Duodenal mucosa (tissue), 2 donors: ENCODE data around the gene NPAS4.

ENCODE experiments used
- H3K27ac ChIP-seq: one replicate; pipeline ENCODE4 v1.7.0; 2013; ENCODE audit warnings: low read depth, low read length
- H3K27me3 ChIP-seq, 2 donors: one replicate each; pipeline ENCODE4 v1.7.0; 2013; ENCODE audit warnings: low read length in 2 of 2, control low read depth in 1 of 2; ENCODE audit not compliant: insufficient read depth in 2 of 2, control insufficient read depth in 1 of 2
- H3K36me3 ChIP-seq, 2 donors: one replicate each; pipeline ENCODE4 v1.7.0; 2013; ENCODE audit warnings: low read length in 2 of 2, control low read depth in 1 of 2; ENCODE audit not compliant: insufficient read depth in 2 of 2, control insufficient read depth in 1 of 2
- H3K4me1 ChIP-seq, 2 donors: one replicate each; pipeline ENCODE4 v1.7.0; 2013; ENCODE audit warnings: low read length in 2 of 2, control low read depth in 1 of 2; ENCODE audit not compliant: insufficient read depth in 2 of 2, control insufficient read depth in 1 of 2
- H3K4me3 ChIP-seq, 2 donors: one replicate each; pipeline ENCODE4 v1.7.0; 2013; ENCODE audit warnings: low read length in 2 of 2, low read depth in 1 of 2
- H3K9ac ChIP-seq, 2 donors: one replicate each; pipeline ENCODE4 v1.7.0; 2013; ENCODE audit warnings: low read length in 2 of 2, low read depth in 1 of 2
- H3K9me3 ChIP-seq, 2 donors: one replicate each; pipeline ENCODE4 v1.7.0; 2013; ENCODE audit warnings: low read length in 2 of 2, control low read depth in 1 of 2; ENCODE audit not compliant: control insufficient read depth in 1 of 2

NPAS4 gene

GRCh38 chr11:66393954-66394353 lies 26.9 kb upstream of the NPAS4 start:
- no peak overlapping the region for H3K9ac ChIP-seq
- H3K9me3 ChIP-seq: no peaks in the 10 kb centered on the region
- no peak overlapping the region for H3K27ac ChIP-seq

GRCh38 chr11:66407651-66408050 lies 13.2 kb upstream of the NPAS4 start:
- Histone ChIP-seq H3K4me3 (no peak overlapping the region), H3K4me1 (no peaks in the 10 kb centered on the region), H3K9me3 (no peaks in the 10 kb centered on the region), H3K27me3 (peaks cover 10 to 19% of the 10 kb centered on the region in 2 donors), H3K9ac (no peak overlapping the region), H3K27ac (no peak overlapping the region), H3K36me3 (no peaks in the 10 kb centered on the region)

More at GRCh38 chr11:66393954-66394353, 26.9 kb upstream of the NPAS4 start:
- H3K27me3 ChIP-seq: no peaks in the 10 kb centered on the region
- no peak overlapping the region for H3K4me3 ChIP-seq
- no peaks in the 10 kb centered on the region for H3K4me1 ChIP-seq
- H3K36me3 ChIP-seq: no peaks in the 10 kb centered on the region

GRCh38 chr11:66408488-66409214 lies 12.2 kb upstream of the NPAS4 start:
- peak overlapping the region; percentile 18 for H3K27ac ChIP-seq
- H3K4me1 ChIP-seq: no peaks in the 10 kb centered on the region
- H3K4me3 ChIP-seq: peak overlapping the region; percentile 40 to 43

GRCh38 chr11:66409226-66409625 lies 11.6 kb upstream of the NPAS4 start:
- Histone ChIP-seq H3K4me1 (no peaks in the 10 kb centered on the region), H3K27ac (no peak overlapping the region), H3K9me3 (no peaks in the 10 kb centered on the region), H3K9ac (no peak overlapping the region), H3K4me3 (no peak overlapping the region), H3K27me3 (peaks cover 5 to 21% of the 10 kb centered on the region in 2 donors), H3K36me3 (no peaks in the 10 kb centered on the region)

More at GRCh38 chr11:66408488-66409214, 12.2 kb upstream of the NPAS4 start:
- H3K9ac ChIP-seq: no peak overlapping the region
- H3K36me3 ChIP-seq: no peaks in the 10 kb centered on the region
- H3K27me3 ChIP-seq: peaks cover 7 to 20% of the 10 kb centered on the region in 2 donors
- H3K9me3 ChIP-seq: no peaks in the 10 kb centered on the region

GRCh38 chr11:66410191-66410590 lies 10.6 kb upstream of the NPAS4 start:
- H3K27me3 ChIP-seq: peaks cover 5 to 23% of the 10 kb centered on the region in 2 donors
- no peak overlapping the region for H3K9ac ChIP-seq

GRCh38 chr11:66411323-66411722 lies 9.5 kb upstream of the NPAS4 start:
- Histone ChIP-seq H3K27me3 (peaks cover 5 to 24% of the 10 kb centered on the region in 2 donors), H3K27ac (no peak overlapping the region), H3K4me1 (no peaks in the 10 kb centered on the region), H3K9ac (no peak overlapping the region), H3K4me3 (no peak overlapping the region), H3K9me3 (no peaks in the 10 kb centered on the region), H3K36me3 (no peaks in the 10 kb centered on the region)

More at GRCh38 chr11:66410191-66410590, 10.6 kb upstream of the NPAS4 start:
- Histone ChIP-seq H3K4me3 (no peak overlapping the region), H3K4me1 (no peaks in the 10 kb centered on the region), H3K27ac (no peak overlapping the region), H3K36me3 (no peaks in the 10 kb centered on the region), H3K9me3 (no peaks in the 10 kb centered on the region)

GRCh38 chr11:66412110-66412509 lies 8.7 kb upstream of the NPAS4 start:
- Histone ChIP-seq H3K9me3 (no peaks in the 10 kb centered on the region), H3K36me3 (no peaks in the 10 kb centered on the region), H3K4me3 (no peak overlapping the region), H3K27me3 (peaks cover 5 to 26% of the 10 kb centered on the region in 2 donors), H3K27ac (no peak overlapping the region), H3K9ac (no peak overlapping the region), H3K4me1 (no peaks in the 10 kb centered on the region)

GRCh38 chr11:66413167-66413566 lies 7.7 kb upstream of the NPAS4 start:
- Histone ChIP-seq H3K4me3 (no peak overlapping the region), H3K9me3 (no peaks in the 10 kb centered on the region), H3K9ac (no peak overlapping the region), H3K36me3 (no peaks in the 10 kb centered on the region), H3K27ac (no peak overlapping the region), H3K4me1 (no peaks in the 10 kb centered on the region), H3K27me3 (peaks cover 5 to 32% of the 10 kb centered on the region in 2 donors)

GRCh38 chr11:66414120-66414934 lies 6.5 kb upstream of the NPAS4 start:
- no peak overlapping the region for H3K9ac ChIP-seq
- no peaks in the 10 kb centered on the region for H3K4me1 ChIP-seq
- H3K27me3 ChIP-seq: peaks cover 6 to 35% of the 10 kb centered on the region in 2 donors
- no peaks in the 10 kb centered on the region for H3K36me3 ChIP-seq
- no peaks in the 10 kb centered on the region for H3K9me3 ChIP-seq
- no peak overlapping the region for H3K4me3 ChIP-seq
- no peak overlapping the region for H3K27ac ChIP-seq

- peaks cover 7 to 33% of the 10 kb centered on the region in 2 donors for H3K27me3 ChIP-seq
- H3K27ac ChIP-seq: no peak overlapping the region
- H3K9me3 ChIP-seq: no peaks in the 10 kb centered on the region
- no peaks in the 10 kb centered on the region for H3K36me3 ChIP-seq
- H3K4me3 ChIP-seq: no peak overlapping the region
- H3K4me1 ChIP-seq: no peaks in the 10 kb centered on the region
- H3K9ac ChIP-seq: no peak overlapping the region
Observed at GRCh38 chr11:66415423-66415822, 5.4 kb upstream of the NPAS4 start.
